HL-60 (cell line): ENCODE results near the gene ZNF613.

ENCODE experiments used
- DNase-seq, 2 experiments: peaks; one replicate each; pipeline ENCODE4 v3.0.0-alpha.2; 2010 to 2020; ENCODE audit warnings: low read depth in 1 of 2, low spot score in 1 of 2
- H3K27ac ChIP-seq: fragments of 250-450 bp; sonication (Bioruptor Pico); replicated peaks from 2 replicates; pipeline ENCODE4 v1.5.1; 2020; ENCODE audit warnings: mild to moderate bottlenecking, moderate library complexity
- H3K27me3 ChIP-seq: fragments of 250-450 bp; sonication (Bioruptor Pico); 2 replicates; pipeline ENCODE4 v1.5.1; 2021; ENCODE audit warnings: mild to moderate bottlenecking, moderate library complexity; ENCODE audit not compliant: insufficient read depth, poor library complexity, severe bottlenecking
- H3K4me3 ChIP-seq: replicated peaks from 2 replicates; pipeline ENCODE4 v1.5.1; 2011; ENCODE audit warnings: mild to moderate bottlenecking, control low read depth, low read length; ENCODE audit not compliant: insufficient read depth
- GABPA ChIP-seq: IDR thresholded peaks from 2 replicates; pipeline ENCODE4 v1.6.1; 2012; ENCODE audit warnings: low read depth
- POLR2AphosphoS5 ChIP-seq: IDR thresholded peaks from 2 replicates; pipeline ENCODE4 v1.6.1; 2012; ENCODE audit warnings: low read depth
- SPI1 ChIP-seq: IDR thresholded peaks from 2 replicates; pipeline ENCODE4 v1.6.1; 2012; ENCODE audit warnings: low read depth, mild to moderate bottlenecking, borderline replicate concordance
- TF ChIP-seq, protein P1 (sequence below): IDR thresholded peaks from one replicate; pipeline ENCODE4 v1.5.1; 2011; ENCODE audit warnings: low read length, control low read depth, inconsistent platforms; ENCODE audit not compliant: insufficient read depth
- TF ChIP-seq, protein P2 (sequence below): IDR thresholded peaks from 2 replicates; pipeline ENCODE4 v1.6.1; 2012; ENCODE audit warnings: low read depth; ENCODE audit not compliant: insufficient replicate concordance

ZNF613 gene

DNA sequence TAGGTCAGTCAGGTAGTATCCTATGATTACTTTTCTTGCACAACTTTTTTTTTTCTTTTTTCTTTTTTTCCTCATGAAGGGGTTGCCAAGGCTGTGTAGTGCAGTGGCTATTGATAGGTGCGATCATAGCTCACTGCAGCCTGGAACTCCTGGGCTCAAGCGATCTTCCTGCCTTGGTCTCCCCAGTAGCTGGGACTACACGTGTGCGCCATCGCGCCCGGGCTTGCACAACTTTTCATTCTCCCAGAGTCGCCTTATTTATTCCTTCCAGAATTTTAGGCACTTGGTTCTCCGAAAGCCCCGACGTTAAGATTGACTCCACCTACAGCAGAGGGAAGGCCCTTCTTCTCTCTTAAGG, 867 bp upstream of the ZNF613 start:
- peak overlapping the region; percentile 92 for H3K27ac ChIP-seq
- no peak for DNase-seq
- TF ChIP-seq, protein P1, sequence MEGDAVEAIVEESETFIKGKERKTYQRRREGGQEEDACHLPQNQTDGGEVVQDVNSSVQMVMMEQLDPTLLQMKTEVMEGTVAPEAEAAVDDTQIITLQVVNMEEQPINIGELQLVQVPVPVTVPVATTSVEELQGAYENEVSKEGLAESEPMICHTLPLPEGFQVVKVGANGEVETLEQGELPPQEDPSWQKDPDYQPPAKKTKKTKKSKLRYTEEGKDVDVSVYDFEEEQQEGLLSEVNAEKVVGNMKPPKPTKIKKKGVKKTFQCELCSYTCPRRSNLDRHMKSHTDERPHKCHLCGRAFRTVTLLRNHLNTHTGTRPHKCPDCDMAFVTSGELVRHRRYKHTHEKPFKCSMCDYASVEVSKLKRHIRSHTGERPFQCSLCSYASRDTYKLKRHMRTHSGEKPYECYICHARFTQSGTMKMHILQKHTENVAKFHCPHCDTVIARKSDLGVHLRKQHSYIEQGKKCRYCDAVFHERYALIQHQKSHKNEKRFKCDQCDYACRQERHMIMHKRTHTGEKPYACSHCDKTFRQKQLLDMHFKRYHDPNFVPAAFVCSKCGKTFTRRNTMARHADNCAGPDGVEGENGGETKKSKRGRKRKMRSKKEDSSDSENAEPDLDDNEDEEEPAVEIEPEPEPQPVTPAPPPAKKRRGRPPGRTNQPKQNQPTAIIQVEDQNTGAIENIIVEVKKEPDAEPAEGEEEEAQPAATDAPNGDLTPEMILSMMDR = no peak
- TF ChIP-seq, protein P2, sequence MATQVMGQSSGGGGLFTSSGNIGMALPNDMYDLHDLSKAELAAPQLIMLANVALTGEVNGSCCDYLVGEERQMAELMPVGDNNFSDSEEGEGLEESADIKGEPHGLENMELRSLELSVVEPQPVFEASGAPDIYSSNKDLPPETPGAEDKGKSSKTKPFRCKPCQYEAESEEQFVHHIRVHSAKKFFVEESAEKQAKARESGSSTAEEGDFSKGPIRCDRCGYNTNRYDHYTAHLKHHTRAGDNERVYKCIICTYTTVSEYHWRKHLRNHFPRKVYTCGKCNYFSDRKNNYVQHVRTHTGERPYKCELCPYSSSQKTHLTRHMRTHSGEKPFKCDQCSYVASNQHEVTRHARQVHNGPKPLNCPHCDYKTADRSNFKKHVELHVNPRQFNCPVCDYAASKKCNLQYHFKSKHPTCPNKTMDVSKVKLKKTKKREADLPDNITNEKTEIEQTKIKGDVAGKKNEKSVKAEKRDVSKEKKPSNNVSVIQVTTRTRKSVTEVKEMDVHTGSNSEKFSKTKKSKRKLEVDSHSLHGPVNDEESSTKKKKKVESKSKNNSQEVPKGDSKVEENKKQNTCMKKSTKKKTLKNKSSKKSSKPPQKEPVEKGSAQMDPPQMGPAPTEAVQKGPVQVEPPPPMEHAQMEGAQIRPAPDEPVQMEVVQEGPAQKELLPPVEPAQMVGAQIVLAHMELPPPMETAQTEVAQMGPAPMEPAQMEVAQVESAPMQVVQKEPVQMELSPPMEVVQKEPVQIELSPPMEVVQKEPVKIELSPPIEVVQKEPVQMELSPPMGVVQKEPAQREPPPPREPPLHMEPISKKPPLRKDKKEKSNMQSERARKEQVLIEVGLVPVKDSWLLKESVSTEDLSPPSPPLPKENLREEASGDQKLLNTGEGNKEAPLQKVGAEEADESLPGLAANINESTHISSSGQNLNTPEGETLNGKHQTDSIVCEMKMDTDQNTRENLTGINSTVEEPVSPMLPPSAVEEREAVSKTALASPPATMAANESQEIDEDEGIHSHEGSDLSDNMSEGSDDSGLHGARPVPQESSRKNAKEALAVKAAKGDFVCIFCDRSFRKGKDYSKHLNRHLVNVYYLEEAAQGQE = no peak
- TF ChIP-seq POLR2AphosphoS5 = no peak
- no peak for TF ChIP-seq GABPA
- TF ChIP-seq SPI1 = no peak
- peak overlapping the region; percentile 88; the same call in 1 of the 2 replicates for H3K4me3 ChIP-seq
- no peaks in the 10 kb centered on the region for H3K27me3 ChIP-seq

DNA sequence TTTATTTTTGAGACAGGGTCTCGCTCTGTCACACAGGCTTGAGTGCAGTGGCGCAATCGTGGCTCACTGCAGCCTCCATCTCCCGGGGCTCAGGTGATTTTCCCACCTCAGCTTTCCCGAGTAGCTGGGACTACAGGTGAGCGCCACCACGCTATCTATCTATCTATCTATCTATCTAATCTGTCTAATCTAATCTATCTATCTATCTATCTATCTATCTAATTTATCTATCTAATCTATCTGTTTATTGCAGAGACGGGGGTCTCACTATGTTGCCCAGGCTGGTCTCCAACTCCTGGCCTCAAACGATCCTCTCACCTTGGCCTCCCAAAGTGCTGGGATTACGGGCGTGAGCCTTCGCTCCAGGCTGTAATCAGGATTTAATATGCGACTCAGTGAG, 587 bp downstream of the ZNF613 start:
- H3K4me3 ChIP-seq = peak overlapping the region; percentile 88
- no peak for TF ChIP-seq POLR2AphosphoS5
- TF ChIP-seq GABPA = no peak
- TF ChIP-seq, protein P2 = no peak
- no peak for TF ChIP-seq SPI1
- TF ChIP-seq, protein P1 = no peak
- peak overlapping the region; percentile 92 for H3K27ac ChIP-seq
- no peak for DNase-seq
- no peaks in the 10 kb centered on the region for H3K27me3 ChIP-seq

- no peaks in the 10 kb centered on the region for H3K27me3 ChIP-seq
- H3K27ac ChIP-seq = no peak overlapping the region
- no peak for DNase-seq
- H3K4me3 ChIP-seq = no peak overlapping the region
- TF ChIP-seq, protein P2 = no peak
- TF ChIP-seq, protein P1 = no peak
- no peak for TF ChIP-seq GABPA
Observed at GRCh38 chr19:51931921-51932320, 4.6 kb downstream of the ZNF613 start.
